Measurements from ENCODE around the gene CD3G. TPM values are rescaled to one million over a fixed set of nuclear protein-coding genes. Genes with fewer than 3 reads are reported as not detected.
A peak's percentile ranks its signal among the peaks of the same experiment; 100 is the strongest.
"Not testable (repeated sequence)": the region's sequence is repeated elsewhere in the genome, so short reads cannot be mapped to it uniquely, and the experiment has no call there.

The CD3G gene
- 10 to 100 TPM in 1 of 2 donors, 1 to 10 TPM in 1; 7.1 to 49.4 TPM for total RNA-seq

GRCh38 chr11:118343981-118344515 is at the start of gene CD3G:
TSS of gene CD3G (plus strand) at chr11:118344344. CDS start at chr11:118344424, 80 bp downstream.
- H3K4me1 Mint-ChIP-seq (ENCODE audit: low read depth in 2 of 2), result peaks cover 22 to 51% of the 10 kb centered on the region in 2 donors
- no peaks in the 10 kb centered on the region for H3K9me3 Mint-ChIP-seq
- ATAC-seq, result peak in 1 of 2 donors; percentile 51
- H3K4me3 Mint-ChIP-seq, result peak within 1 kb of the TSS; percentile 91
- peak within 1 kb of the TSS; percentile 18 to 81 for H3K27ac Mint-ChIP-seq
- no peak for DNase-seq (ENCODE audit: low spot score)
- peaks cover 5% of the 10 kb centered on the region for H3K36me3 Mint-ChIP-seq
- H3K27me3 Mint-ChIP-seq, result no peaks in the 10 kb centered on the region

GRCh38 chr11:118295199-118295598 is 48.9 kb upstream of the CD3G start:
- ATAC-seq, result no peak
- Mint-ChIP-seq H3K9me3 (no peaks in the 10 kb centered on the region), H3K4me3 (no peak overlapping the region), H3K27me3 (peaks cover 0 to 5% of the 10 kb centered on the region in 2 donors), H3K4me1 (ENCODE audit: low read depth in 2 of 2) (peaks cover 13 to 18% of the 10 kb centered on the region in 2 donors), H3K27ac (peak overlapping the region in 1 of 2 donors; percentile 75), H3K36me3 (no peaks in the 10 kb centered on the region)
- no peak for DNase-seq (ENCODE audit: low spot score)

- Mint-ChIP-seq H3K27me3 (peaks cover 0 to 5% of the 10 kb centered on the region in 2 donors), H3K4me3 (no peak overlapping the region), H3K9me3 (no peaks in the 10 kb centered on the region), H3K36me3 (no peaks in the 10 kb centered on the region), H3K4me1 (ENCODE audit: low read depth in 2 of 2) (peaks cover 9 to 18% of the 10 kb centered on the region in 2 donors), H3K27ac (peak overlapping the region in 1 of 2 donors; percentile 75)
- no peak for DNase-seq (ENCODE audit: low spot score)
- no peak for ATAC-seq
Measured at GRCh38 chr11:118295815-118296454, 48.2 kb upstream of the CD3G start.

GRCh38 chr11:118301600-118302195 is 42.4 kb upstream of the CD3G start:
- no peaks in the 10 kb centered on the region for H3K9me3 Mint-ChIP-seq
- H3K36me3 Mint-ChIP-seq, result peaks cover 10% of the 10 kb centered on the region
- H3K4me3 Mint-ChIP-seq, result no peak overlapping the region
- DNase-seq (ENCODE audit: low spot score) (no peak), ATAC-seq (no peak)
- H3K27me3 Mint-ChIP-seq, result no peaks in the 10 kb centered on the region
- peaks cover 22 to 34% of the 10 kb centered on the region in 2 donors for H3K4me1 Mint-ChIP-seq (ENCODE audit: low read depth in 2 of 2)
- peak overlapping the region in 1 of 2 donors; percentile 49 for H3K27ac Mint-ChIP-seq

- no peaks in the 10 kb centered on the region for H3K27me3 Mint-ChIP-seq
- H3K4me1 Mint-ChIP-seq (ENCODE audit: low read depth in 2 of 2), result peaks cover 27 to 41% of the 10 kb centered on the region in 2 donors
- peak overlapping the region; percentile 93 to 96 for H3K27ac Mint-ChIP-seq
- no peaks in the 10 kb centered on the region for H3K9me3 Mint-ChIP-seq
- H3K36me3 Mint-ChIP-seq, result peaks cover 15% of the 10 kb centered on the region
- peak overlapping the region; percentile 89 for H3K4me3 Mint-ChIP-seq
- DNase-seq (ENCODE audit: low spot score) (no peak), ATAC-seq (peak in 1 of 2 donors; percentile 43)
Measured at GRCh38 chr11:118304227-118304567, 39.9 kb upstream of the CD3G start.

- Mint-ChIP-seq H3K4me1 (ENCODE audit: low read depth in 2 of 2) (peaks cover 27 to 41% of the 10 kb centered on the region in 2 donors), H3K9me3 (no peaks in the 10 kb centered on the region), H3K27me3 (no peaks in the 10 kb centered on the region), H3K4me3 (peak within 1 kb of the TSS; percentile 89), H3K27ac (peak within 1 kb of the TSS; percentile 93 to 96), H3K36me3 (peaks cover 15% of the 10 kb centered on the region)
- peak in 1 of 2 donors; percentile 80 for ATAC-seq
- DNase-seq (ENCODE audit: low spot score), result no peak
Measured at GRCh38 chr11:118304568-118305248, 39.4 kb upstream of the CD3G start, which contains the start of gene CD3E. TSS of gene CD3E (plus strand) at chr11:118304730. CDS start at chr11:118304953, 223 bp downstream.

GRCh38 chr11:118305726-118306125 is 38.4 kb upstream of the CD3G start:
- peak overlapping the region; percentile 89 for H3K4me3 Mint-ChIP-seq
- peak overlapping the region; percentile 93 to 96 for H3K27ac Mint-ChIP-seq
- no peaks in the 10 kb centered on the region for H3K9me3 Mint-ChIP-seq
- DNase-seq (ENCODE audit: low spot score) (no peak), ATAC-seq (peak in 1 of 2 donors; percentile 61)
- no peaks in the 10 kb centered on the region for H3K27me3 Mint-ChIP-seq
- peaks cover 15% of the 10 kb centered on the region for H3K36me3 Mint-ChIP-seq
- H3K4me1 Mint-ChIP-seq (ENCODE audit: low read depth in 2 of 2), result peaks cover 24 to 44% of the 10 kb centered on the region in 2 donors

- Mint-ChIP-seq H3K27me3 (no peaks in the 10 kb centered on the region), H3K9me3 (no peaks in the 10 kb centered on the region), H3K4me1 (ENCODE audit: low read depth in 2 of 2) (peaks cover 24 to 51% of the 10 kb centered on the region in 2 donors), H3K4me3 (peak overlapping the region; percentile 50), H3K36me3 (peaks cover 15% of the 10 kb centered on the region), H3K27ac (peak overlapping the region; percentile 69 to 93)
- DNase-seq (ENCODE audit: low spot score), result no peak
- peak in 1 of 2 donors; percentile 26 for ATAC-seq
Measured at GRCh38 chr11:118306556-118306955, 37.6 kb upstream of the CD3G start.

- H3K4me3 Mint-ChIP-seq; H3K9me3 Mint-ChIP-seq; DNase-seq (ENCODE audit: low spot score); ATAC-seq; H3K27me3 Mint-ChIP-seq: not testable (repeated sequence)
- H3K27ac Mint-ChIP-seq, result peak overlapping the region; percentile 0 to 7
- peaks cover 34 to 59% of the 10 kb centered on the region in 2 donors for H3K4me1 Mint-ChIP-seq (ENCODE audit: low read depth in 2 of 2)
- peaks cover 15% of the 10 kb centered on the region for H3K36me3 Mint-ChIP-seq
Measured at GRCh38 chr11:118308995-118309528, 35.1 kb upstream of the CD3G start.

- ATAC-seq, result no peak
- Mint-ChIP-seq H3K27ac (no peak overlapping the region), H3K4me1 (ENCODE audit: low read depth in 2 of 2) (peaks cover 32 to 55% of the 10 kb centered on the region in 2 donors), H3K9me3 (no peaks in the 10 kb centered on the region), H3K4me3 (no peak overlapping the region), H3K36me3 (peaks cover 11% of the 10 kb centered on the region), H3K27me3 (no peaks in the 10 kb centered on the region)
- no peak for DNase-seq (ENCODE audit: low spot score)
Measured at GRCh38 chr11:118310271-118310670, 33.9 kb upstream of the CD3G start.

GRCh38 chr11:118310781-118311485 is 33.2 kb upstream of the CD3G start:
- ATAC-seq, result no peak
- Mint-ChIP-seq H3K4me3 (no peak overlapping the region), H3K4me1 (ENCODE audit: low read depth in 2 of 2) (peaks cover 35 to 57% of the 10 kb centered on the region in 2 donors), H3K27me3 (no peaks in the 10 kb centered on the region), H3K9me3 (no peaks in the 10 kb centered on the region), H3K27ac (peak overlapping the region; percentile 32 to 45), H3K36me3 (peaks cover 7% of the 10 kb centered on the region)
- DNase-seq (ENCODE audit: low spot score), result no peak

- Mint-ChIP-seq H3K27ac (peak overlapping the region; percentile 32 to 45), H3K4me1 (ENCODE audit: low read depth in 2 of 2) (peaks cover 39 to 60% of the 10 kb centered on the region in 2 donors), H3K4me3 (no peak overlapping the region), H3K27me3 (no peaks in the 10 kb centered on the region), H3K9me3 (no peaks in the 10 kb centered on the region), H3K36me3 (peaks cover 5% of the 10 kb centered on the region)
- ATAC-seq, result no peak
- DNase-seq (ENCODE audit: low spot score), result no peak
Measured at GRCh38 chr11:118311518-118311917, 32.6 kb upstream of the CD3G start.

GRCh38 chr11:118312328-118312727 is 31.8 kb upstream of the CD3G start:
- H3K4me1 Mint-ChIP-seq (ENCODE audit: low read depth in 2 of 2), result peaks cover 41 to 60% of the 10 kb centered on the region in 2 donors
- DNase-seq (ENCODE audit: low spot score) (no peak), ATAC-seq (no peak)
- peak overlapping the region; percentile 29 to 32 for H3K27ac Mint-ChIP-seq
- H3K9me3 Mint-ChIP-seq, result no peaks in the 10 kb centered on the region
- H3K4me3 Mint-ChIP-seq, result no peak overlapping the region
- no peaks in the 10 kb centered on the region for H3K36me3 Mint-ChIP-seq
- H3K27me3 Mint-ChIP-seq, result no peaks in the 10 kb centered on the region
